Pancreas (tissue), 10 donors: ENCODE data around the gene UTY. TPM values are rescaled to one million over a fixed set of nuclear protein-coding genes. Genes with fewer than 3 reads are reported as not detected.

ENCODE experiments used
- ATAC-seq, 4 donors: fragments of 200-7000 bp; cut with Tn5 transposase; one replicate each; pipeline versions ENCODE4 v1.8.0 to v1.9.1; 2020; ENCODE audit warnings: mild to moderate bottlenecking in 4 of 4, moderate library complexity in 4 of 4
- DNase-seq, 6 donors: peaks; one replicate each; pipeline ENCODE4 v3.0.0-alpha.2; 2020
- FAIRE-seq: peaks from 2 replicates; lab custom pipeline; 2012; peaks lifted over from hg19 to GRCh38; lab: Jason Lieb, UNC
- H3K27ac ChIP-seq, 4 donors: fragments of 200-600 bp; sonication (generic); 1 replicate in 3 of 4; 2 replicates in 1 of 4; pipeline versions ENCODE4 v1.5.0 to v1.8.0; 2020
- H3K27me3 ChIP-seq, 4 donors: fragments of 200-600 bp; one replicate each; pipeline ENCODE4 v1.8.0; 2021
- H3K36me3 ChIP-seq, 3 donors: fragments of 200-600 bp; sonication (generic) in 1 of 3; one replicate each; pipeline versions ENCODE4 v1.5.0 to v1.8.0; 2020 to 2021
- H3K4me1 ChIP-seq, 3 donors: fragments of 200-600 bp; one replicate each; pipeline ENCODE4 v1.8.0; 2021
- H3K4me3 ChIP-seq, 4 donors: fragments of 200-600 bp; sonication (generic) in 2 of 4; one replicate each; pipeline versions ENCODE4 v1.5.0 to v1.8.0; 2020 to 2021
- H3K9me3 ChIP-seq, 4 donors: fragments of 200-600 bp; one replicate each; pipeline ENCODE4 v1.8.0; 2021
- WGBS, 2 donors: extraction: QIAGEN DNeasy Blood & Tissue Kit; methylation state at CpG; one replicate each; pipeline ENCODE4 v1.1.7; 2013; 5-methylcytosine and 5-hydroxymethylcytosine counted together
- intact Hi-C, 3 donors: fragments of 100-400 bp; cut with DNase I; formaldehyde crosslinking; loops; one replicate each; pipeline versions ENCODE4 v1.11.1 to v1.14.2; 2022
- polyA plus RNA-seq, 2 donors: library from polyadenylated mRNA; stranded (reverse); fragments of 200-250 nt; gene quantifications; one replicate each; pipeline ENCODE4 v1.2.3, GENCODE V29; 2013
- total RNA-seq, 6 donors: library from RNA; stranded (reverse); fragmentation: NEBNext Ultra II Directional in 4 of 6; extraction: Animal tissue kit (Norgen Biotek cat#: 25700) in 4 of 6; gene quantifications; one replicate each; pipeline versions ENCODE4 v1.2.1 to v1.2.4, GENCODE V29; 2021 to 2023
- TF ChIP-seq, protein P1 (sequence below), 4 donors: fragments of 200-600 bp; sonication (generic) in 3 of 4; IDR thresholded peaks; one replicate each; pipeline versions ENCODE4 v1.5.0 to v1.8.0; 2021; ENCODE audit warnings: antibody characterized with exemption in 4 of 4
- donor health status: healthy with polysubstance abuse.
- donor health status: DM: no; HTN: no; CAD: no; lungs with moderate emphysema.
- donor health status: DM: no; HTN: no; CAD: no.
- donor health status: control.
- donor health status: control.
- donor health status: Bipolar disorder and iron deficiency.
- donor health status: DM: yes; HTN: yes; CAD: no.
- donor health status: DM: no; HTN: no; CAD: no.
- donor health status: DM: no; HTN: no; CAD: no.
- donor health status: DM: yes; HTN: yes; CAD: no.

UTY gene
- total and polyA plus RNA-seq, 8 donors, result 0.09 to 12.0 (median 2.7) TPM; not detected in 5

DNA sequence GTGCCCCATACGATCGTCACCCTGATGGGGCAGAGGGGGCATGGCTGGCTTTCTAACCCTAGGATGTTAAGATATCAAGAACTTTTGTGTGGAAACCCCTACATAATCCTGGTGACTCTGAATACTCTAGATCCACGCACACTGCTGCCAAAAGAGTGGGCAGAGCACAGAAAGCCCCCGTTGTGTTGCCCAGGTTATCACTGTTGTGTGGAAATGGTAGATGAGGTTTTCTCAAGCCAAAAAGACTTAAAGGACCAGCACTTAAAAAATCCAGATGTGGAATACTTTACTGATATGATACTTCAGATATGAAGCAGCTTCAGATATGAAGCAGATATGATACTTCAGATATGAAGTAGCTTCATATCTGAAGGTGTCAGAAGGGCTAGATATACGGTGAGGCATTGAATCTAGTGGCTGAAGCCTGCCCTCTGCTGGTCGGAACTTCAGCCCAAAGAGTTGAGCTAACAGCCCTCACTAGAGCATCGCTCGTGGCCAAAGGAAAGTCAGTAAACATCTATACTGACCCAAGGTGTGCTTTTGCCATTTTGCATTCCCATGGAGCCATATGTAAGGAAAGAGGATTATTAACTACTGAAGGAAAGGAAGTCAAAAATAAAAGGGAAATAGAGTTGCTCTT, 136.4 kb downstream of the UTY start:
- H3K9me3 ChIP-seq, result no peaks in the 10 kb centered on the region
- H3K4me3 ChIP-seq, result no peak overlapping the region
- no peaks in the 10 kb centered on the region for H3K36me3 ChIP-seq
- no peaks in the 10 kb centered on the region for H3K4me1 ChIP-seq
- H3K27ac ChIP-seq, result no peak overlapping the region
- FAIRE-seq (no peak), DNase-seq (no peak), ATAC-seq (no peak)
- intact Hi-C loops, result no loop called here
- no peaks in the 10 kb centered on the region for H3K27me3 ChIP-seq
- WGBS, 2 donors, result 64% methylated on average over 8 of the region's 8 CpGs; no CpG with 5 or more reads in 1 of the 2 donors
- TF ChIP-seq, protein P1, sequence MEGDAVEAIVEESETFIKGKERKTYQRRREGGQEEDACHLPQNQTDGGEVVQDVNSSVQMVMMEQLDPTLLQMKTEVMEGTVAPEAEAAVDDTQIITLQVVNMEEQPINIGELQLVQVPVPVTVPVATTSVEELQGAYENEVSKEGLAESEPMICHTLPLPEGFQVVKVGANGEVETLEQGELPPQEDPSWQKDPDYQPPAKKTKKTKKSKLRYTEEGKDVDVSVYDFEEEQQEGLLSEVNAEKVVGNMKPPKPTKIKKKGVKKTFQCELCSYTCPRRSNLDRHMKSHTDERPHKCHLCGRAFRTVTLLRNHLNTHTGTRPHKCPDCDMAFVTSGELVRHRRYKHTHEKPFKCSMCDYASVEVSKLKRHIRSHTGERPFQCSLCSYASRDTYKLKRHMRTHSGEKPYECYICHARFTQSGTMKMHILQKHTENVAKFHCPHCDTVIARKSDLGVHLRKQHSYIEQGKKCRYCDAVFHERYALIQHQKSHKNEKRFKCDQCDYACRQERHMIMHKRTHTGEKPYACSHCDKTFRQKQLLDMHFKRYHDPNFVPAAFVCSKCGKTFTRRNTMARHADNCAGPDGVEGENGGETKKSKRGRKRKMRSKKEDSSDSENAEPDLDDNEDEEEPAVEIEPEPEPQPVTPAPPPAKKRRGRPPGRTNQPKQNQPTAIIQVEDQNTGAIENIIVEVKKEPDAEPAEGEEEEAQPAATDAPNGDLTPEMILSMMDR (IDR thresholded peaks at IDR 0.05), result no peak

DNA sequence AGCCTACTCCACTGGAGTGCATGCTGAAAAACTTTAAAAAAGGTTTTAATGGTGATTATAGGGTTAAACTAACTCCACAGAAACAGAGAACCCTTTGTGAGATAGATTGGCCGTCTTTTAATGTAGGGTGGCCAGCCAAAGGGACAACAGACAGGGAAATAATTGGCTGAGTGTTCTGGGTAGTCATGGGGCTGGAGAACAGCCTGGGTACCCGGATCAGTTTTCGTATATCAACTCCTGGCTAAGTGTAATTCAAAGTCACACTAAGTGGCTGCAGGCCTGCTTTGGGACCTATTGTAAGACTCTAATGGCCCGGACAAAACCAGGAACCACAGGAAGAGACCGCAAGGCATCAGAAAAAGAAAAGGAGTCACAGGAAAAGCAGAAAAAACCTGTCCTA, 139.9 kb downstream of the UTY start:
- no peak for FAIRE-seq
- DNase-seq, result no peak
- TF ChIP-seq, protein P1 (IDR thresholded peaks at IDR 0.05), result no peak
- no peaks in the 10 kb centered on the region for H3K9me3 ChIP-seq
- no peaks in the 10 kb centered on the region for H3K27me3 ChIP-seq
- H3K36me3 ChIP-seq, result no peaks in the 10 kb centered on the region
- H3K4me3 ChIP-seq, result no peak overlapping the region
- WGBS, 2 donors, result 64% methylated on average over 5 of the region's 5 CpGs; no CpG with 5 or more reads in 1 of the 2 donors
- intact Hi-C loops, result no loop called here
- ATAC-seq, result no peak
- no peaks in the 10 kb centered on the region for H3K4me1 ChIP-seq
- H3K27ac ChIP-seq, result no peak overlapping the region

DNA sequence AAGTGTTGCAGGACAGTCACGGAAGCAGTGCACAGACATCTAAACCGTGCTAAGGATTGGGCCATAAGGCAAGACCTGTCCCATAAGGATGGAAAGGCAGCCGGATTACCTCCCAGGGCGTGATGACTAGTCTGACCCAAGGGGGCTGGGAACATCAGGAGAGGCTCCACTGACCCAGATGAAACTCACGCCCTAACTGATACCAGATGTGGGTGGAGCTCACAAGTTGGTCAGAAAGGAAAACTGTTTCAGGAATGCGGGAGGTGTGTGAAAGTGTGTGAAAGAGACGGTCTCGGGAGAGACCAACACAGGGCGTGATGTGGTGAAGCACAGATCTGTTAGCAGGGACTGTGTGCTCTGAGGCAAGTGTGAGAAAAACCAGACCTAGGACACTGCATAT, 140.5 kb downstream of the UTY start:
- H3K36me3 ChIP-seq, result no peaks in the 10 kb centered on the region
- DNase-seq, result no peak
- H3K27ac ChIP-seq, result no peak overlapping the region
- H3K4me3 ChIP-seq, result no peak overlapping the region
- TF ChIP-seq, protein P1 (IDR thresholded peaks at IDR 0.05), result no peak
- WGBS, 2 donors, result 92% methylated on average over 9 of the region's 9 CpGs; no CpG with 5 or more reads in 1 of the 2 donors
- H3K27me3 ChIP-seq, result no peaks in the 10 kb centered on the region
- ATAC-seq, result no peak
- intact Hi-C loops, result no loop called here
- no peak for FAIRE-seq
- H3K9me3 ChIP-seq, result no peaks in the 10 kb centered on the region
- H3K4me1 ChIP-seq, result no peaks in the 10 kb centered on the region

DNA sequence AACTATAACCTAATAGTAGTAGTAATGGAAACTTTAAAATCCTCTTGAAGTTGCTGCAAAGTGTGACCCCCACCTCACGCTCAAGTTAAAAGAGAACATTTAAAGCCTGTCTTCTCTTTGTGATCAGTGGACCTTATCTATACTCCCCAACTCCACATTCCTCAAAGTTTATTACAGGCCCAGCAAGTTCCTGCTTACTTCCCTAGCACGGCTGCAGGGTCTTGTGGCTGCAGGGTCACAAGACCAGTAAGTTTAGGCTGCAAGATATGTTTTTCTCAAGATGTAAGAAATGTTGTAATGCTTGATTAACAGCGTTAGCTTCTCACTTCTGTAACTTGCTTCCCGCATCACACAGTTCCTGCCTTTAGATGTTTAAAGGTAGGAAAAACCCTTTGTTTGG, 141.1 kb downstream of the UTY start:
- Histone ChIP-seq H3K27me3 (no peaks in the 10 kb centered on the region), H3K4me3 (no peak overlapping the region), H3K27ac (no peak overlapping the region), H3K4me1 (no peaks in the 10 kb centered on the region), H3K9me3 (no peaks in the 10 kb centered on the region), H3K36me3 (no peaks in the 10 kb centered on the region)
- TF ChIP-seq, protein P1 (IDR thresholded peaks at IDR 0.05), result no peak
- no peak for FAIRE-seq
- no peak for DNase-seq
- 90% methylated on average over 4 of the region's 4 CpGs; no CpG with 5 or more reads in 1 of the 2 donors for WGBS, 2 donors
- no peak for ATAC-seq
- intact Hi-C loops, result no loop called here

DNA sequence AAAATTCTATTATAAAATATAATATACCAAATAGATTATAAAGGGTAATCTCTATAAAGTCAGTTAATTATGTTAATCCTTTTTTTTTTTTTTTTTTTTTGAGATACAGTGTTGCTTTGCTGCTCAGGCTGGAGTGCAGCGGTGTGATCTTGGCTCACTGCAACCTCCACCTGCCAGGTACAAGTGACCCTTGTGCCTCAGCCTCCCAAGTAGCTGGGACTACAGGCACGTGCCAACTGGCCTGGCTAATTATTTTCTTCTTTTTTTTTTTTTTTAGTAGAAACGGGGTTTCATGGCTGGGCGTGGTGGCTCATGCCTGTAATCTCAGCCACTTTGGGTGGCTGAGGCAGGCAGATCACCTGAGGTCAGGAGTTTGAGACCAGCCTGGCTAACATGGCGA, 141.9 kb downstream of the UTY start:
- Histone ChIP-seq H3K36me3 (no peaks in the 10 kb centered on the region), H3K27me3 (no peaks in the 10 kb centered on the region), H3K4me1 (no peaks in the 10 kb centered on the region), H3K27ac (no peak overlapping the region), H3K4me3 (no peak overlapping the region), H3K9me3 (no peaks in the 10 kb centered on the region)
- intact Hi-C loops, result no loop called here
- 68% methylated on average over 5 of the region's 5 CpGs; no CpG with 5 or more reads in 1 of the 2 donors for WGBS, 2 donors
- DNase-seq (no peak), FAIRE-seq (no peak), ATAC-seq (no peak)
- TF ChIP-seq, protein P1 (IDR thresholded peaks at IDR 0.05), result no peak
